ENCODE measurements around the gene C4orf50.

DNA sequence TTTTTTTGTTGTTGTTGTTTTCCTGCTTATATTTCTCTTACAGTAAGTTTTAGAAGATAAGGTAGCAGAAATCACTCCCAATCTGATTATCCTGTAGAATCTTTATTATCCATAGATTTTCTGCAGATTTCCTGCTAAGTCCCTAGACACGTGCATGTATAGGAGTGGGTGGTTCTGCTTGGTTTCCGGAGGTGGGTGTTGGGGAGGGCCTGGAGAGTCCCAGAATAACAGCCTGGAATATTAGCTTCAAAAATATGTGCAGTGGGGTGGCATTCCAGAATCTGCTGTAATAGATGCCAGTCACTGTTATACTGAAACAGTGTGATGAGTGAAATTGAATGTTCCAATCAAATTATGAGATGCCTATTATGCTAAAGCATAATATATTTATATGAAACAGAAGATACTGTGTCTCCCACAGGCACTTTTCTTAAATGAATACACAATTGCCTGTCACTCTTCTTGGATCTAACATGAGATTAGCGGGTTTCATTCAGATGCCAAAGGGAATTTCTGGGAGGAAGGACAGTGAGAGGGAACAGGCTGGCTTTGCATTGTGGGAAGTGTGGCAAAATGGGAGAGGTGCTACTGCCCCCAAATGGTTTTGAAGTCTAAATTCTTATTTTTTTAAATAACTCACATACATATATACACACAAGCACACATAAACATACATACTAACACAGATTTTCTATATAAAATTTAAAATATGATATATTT is 37.6 kb downstream of the C4orf50 start:
- TF ChIP-seq CTCF (IDR thresholded peaks at IDR 0.05; ENCODE audit: insufficient read depth, low read length, poor library complexity, severe bottlenecking) (no peak), EZH2phosphoT487 (conservative IDR thresholded peaks at IDR 0.05; ENCODE audit: low read length) (no peak)

All from SU-DHL-6 (cell line).